Neural progenitor cell (in vitro differentiated cells): ENCODE measurements around the gene CYP26C1.

Experiments
- EZH2 ChIP-seq: fragments of 200-600 bp; sonication (generic); IDR thresholded peaks from 2 replicates; pipeline ENCODE4 v1.6.1; 2017; ENCODE audit warnings: antibody characterized with exemption, mild to moderate bottlenecking, moderate library complexity
- EZH2phosphoT487 ChIP-seq: fragments of 200-600 bp; sonication (generic); IDR thresholded peaks from 2 replicates; pipeline ENCODE4 v1.6.1; 2017; ENCODE audit warnings: antibody characterized with exemption
- TF ChIP-seq, protein P1 (sequence below): fragments of 200-600 bp; sonication (generic); IDR thresholded peaks from 2 replicates; pipeline ENCODE4 v1.5.1; 2017; ENCODE audit warnings: antibody characterized with exemption, mild to moderate bottlenecking

DNA sequence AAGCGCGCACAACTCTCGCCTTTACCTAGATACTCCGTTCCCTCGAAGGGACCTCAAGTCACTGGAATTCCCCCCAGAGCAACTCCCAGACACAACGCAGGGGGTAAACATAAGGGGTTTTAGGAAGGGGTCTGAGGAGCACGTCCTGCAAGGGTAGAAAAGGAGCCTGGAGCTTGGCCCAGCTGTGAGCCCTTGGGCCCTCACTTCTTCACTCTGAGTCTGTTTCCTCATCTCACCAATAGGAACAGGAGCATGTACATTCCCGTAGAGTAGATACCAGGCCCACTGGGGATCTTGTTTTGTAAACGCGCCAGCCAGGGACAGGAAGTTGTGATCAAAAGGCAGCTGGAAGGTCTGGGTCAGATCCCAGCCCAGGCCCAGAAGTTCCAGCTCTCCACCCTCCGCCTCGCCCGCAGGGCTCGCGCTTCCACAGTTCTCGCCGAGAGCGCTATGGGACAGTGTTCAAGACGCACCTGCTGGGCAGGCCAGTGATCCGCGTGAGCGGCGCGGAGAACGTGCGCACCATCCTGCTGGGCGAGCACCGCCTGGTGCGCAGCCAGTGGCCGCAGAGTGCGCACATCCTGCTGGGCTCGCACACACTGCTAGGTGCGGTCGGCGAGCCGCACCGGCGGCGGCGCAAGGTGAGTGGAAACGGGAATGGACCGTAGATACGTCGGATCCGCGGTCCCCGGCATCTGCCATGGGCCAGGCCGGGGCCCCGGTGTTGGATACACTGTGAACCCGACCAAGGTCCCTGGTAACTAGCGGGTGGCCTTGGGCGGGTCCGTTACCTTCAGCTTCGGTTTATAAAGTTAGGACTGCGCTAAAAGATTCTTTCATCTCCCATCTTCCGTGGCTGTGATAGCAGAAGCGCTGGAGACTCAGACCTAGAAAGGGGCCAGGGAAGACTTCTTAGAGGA lies 1.3 kb downstream of the CYP26C1 start:
- TF ChIP-seq, protein P1, sequence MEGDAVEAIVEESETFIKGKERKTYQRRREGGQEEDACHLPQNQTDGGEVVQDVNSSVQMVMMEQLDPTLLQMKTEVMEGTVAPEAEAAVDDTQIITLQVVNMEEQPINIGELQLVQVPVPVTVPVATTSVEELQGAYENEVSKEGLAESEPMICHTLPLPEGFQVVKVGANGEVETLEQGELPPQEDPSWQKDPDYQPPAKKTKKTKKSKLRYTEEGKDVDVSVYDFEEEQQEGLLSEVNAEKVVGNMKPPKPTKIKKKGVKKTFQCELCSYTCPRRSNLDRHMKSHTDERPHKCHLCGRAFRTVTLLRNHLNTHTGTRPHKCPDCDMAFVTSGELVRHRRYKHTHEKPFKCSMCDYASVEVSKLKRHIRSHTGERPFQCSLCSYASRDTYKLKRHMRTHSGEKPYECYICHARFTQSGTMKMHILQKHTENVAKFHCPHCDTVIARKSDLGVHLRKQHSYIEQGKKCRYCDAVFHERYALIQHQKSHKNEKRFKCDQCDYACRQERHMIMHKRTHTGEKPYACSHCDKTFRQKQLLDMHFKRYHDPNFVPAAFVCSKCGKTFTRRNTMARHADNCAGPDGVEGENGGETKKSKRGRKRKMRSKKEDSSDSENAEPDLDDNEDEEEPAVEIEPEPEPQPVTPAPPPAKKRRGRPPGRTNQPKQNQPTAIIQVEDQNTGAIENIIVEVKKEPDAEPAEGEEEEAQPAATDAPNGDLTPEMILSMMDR, result no peak
- no peak for TF ChIP-seq EZH2
- no peak for TF ChIP-seq EZH2phosphoT487
